HepG2 (cell line): ENCODE data around the gene SREBF1. TPM values are rescaled to one million over a fixed set of nuclear protein-coding genes. Genes with fewer than 3 reads are reported as not detected.

Source experiments
- ATF7-NPFF ChIP-seq: sonication (generic); formaldehyde crosslinking; IDR thresholded peaks from 2 replicates; pipeline ENCODE4 v1.8.1; 2023; ENCODE audit warnings: mild to moderate bottlenecking, low read depth, missing genetic modification reagents, moderate library complexity
- BCL3 ChIP-seq: sonication (generic); formaldehyde crosslinking; IDR thresholded peaks from 2 replicates; pipeline ENCODE4 v1.5.1; 2020; ENCODE audit warnings: mild to moderate bottlenecking, missing genetic modification reagents, moderate library complexity
- GTF2F1 ChIP-seq: fragments of 150-350 bp; IDR thresholded peaks from 2 replicates; pipeline ENCODE4 v1.6.1; 2014; ENCODE audit warnings: low read length
- HMGA1 ChIP-seq: sonication (generic); formaldehyde crosslinking; conservative IDR thresholded peaks from 2 replicates; pipeline ENCODE4 v1.4.0; 2020; ENCODE audit warnings: missing genetic modification reagents
- HNRNPK ChIP-seq: fragments of 200-400 bp; formaldehyde crosslinking; IDR thresholded peaks from 2 replicates; pipeline ENCODE4 v1.6.1; 2018; ENCODE audit warnings: low read length, low read depth, moderate library complexity, mild to moderate bottlenecking; ENCODE audit not compliant: poor library complexity, severe bottlenecking
- HNRNPL ChIP-seq: fragments of 200-400 bp; formaldehyde crosslinking; IDR thresholded peaks from 2 replicates; pipeline ENCODE4 v1.6.1; 2017; ENCODE audit warnings: mild to moderate bottlenecking, low read depth, low read length
- IRF2 ChIP-seq: IDR thresholded peaks from 2 replicates; pipeline ENCODE4 v1.6.1; 2018; ENCODE audit warnings: missing genetic modification reagents, missing compliant biosample characterization
- ISL2 ChIP-seq: sonication (generic); formaldehyde crosslinking; IDR thresholded peaks from 2 replicates; pipeline ENCODE4 v1.5.0; 2020; ENCODE audit warnings: missing genetic modification reagents
- MAF1 ChIP-seq: sonication (generic); formaldehyde crosslinking; IDR thresholded peaks from 2 replicates; pipeline ENCODE4 v1.5.0; 2020; ENCODE audit warnings: missing genetic modification reagents, borderline replicate concordance
- MXD4 ChIP-seq: IDR thresholded peaks from 2 replicates; pipeline ENCODE4 v1.6.1; 2016; ENCODE audit warnings: mild to moderate bottlenecking, missing biosample characterization, missing genetic modification reagents
- MYPOP ChIP-seq: sonication (generic); formaldehyde crosslinking; IDR thresholded peaks from 2 replicates; pipeline ENCODE4 v1.8.1; 2023; ENCODE audit warnings: mild to moderate bottlenecking, moderate library complexity, missing genetic modification reagents
- PHF8 ChIP-seq: sonication (generic); formaldehyde crosslinking; IDR thresholded peaks from 2 replicates; pipeline ENCODE4 v1.5.0; 2020; ENCODE audit warnings: missing genetic modification reagents
- POLR2G ChIP-seq: fragments of 200-400 bp; formaldehyde crosslinking; IDR thresholded peaks from 2 replicates; pipeline ENCODE4 v1.6.1; 2018; ENCODE audit warnings: mild to moderate bottlenecking, low read depth, low read length, moderate library complexity
- RBM39 ChIP-seq: fragments of 200-400 bp; formaldehyde crosslinking; IDR thresholded peaks from one replicate; pipeline ENCODE4 v1.6.1; 2018; ENCODE audit warnings: antibody characterized with exemption, mild to moderate bottlenecking, low read depth, low read length; ENCODE audit not compliant: poor library complexity, severe bottlenecking
- SOX5 ChIP-seq: IDR thresholded peaks from 2 replicates; pipeline ENCODE4 v1.6.1; 2016; ENCODE audit warnings: borderline replicate concordance
- YEATS2 ChIP-seq: sonication (generic); formaldehyde crosslinking; IDR thresholded peaks from 2 replicates; pipeline ENCODE4 v1.4.0; 2020; ENCODE audit warnings: missing genetic modification reagents, borderline replicate concordance
- ZBTB21 ChIP-seq: sonication (generic); formaldehyde crosslinking; IDR thresholded peaks from 2 replicates; pipeline ENCODE4 v1.4.0; 2020; ENCODE audit warnings: missing genetic modification reagents
- ZNF317 ChIP-seq: sonication (generic); formaldehyde crosslinking; IDR thresholded peaks from 2 replicates; pipeline ENCODE4 v1.5.0; 2020; ENCODE audit warnings: mild to moderate bottlenecking, missing genetic modification reagents
- ZNF362 ChIP-seq: sonication (generic); formaldehyde crosslinking; IDR thresholded peaks from 2 replicates; pipeline ENCODE4 v1.4.0; 2020; ENCODE audit warnings: missing genetic modification reagents, mild to moderate bottlenecking, borderline replicate concordance
- ZNF737 ChIP-seq: sonication (generic); formaldehyde crosslinking; IDR thresholded peaks from 2 replicates; pipeline ENCODE4 v1.5.0; 2020; ENCODE audit warnings: missing genetic modification reagents, mild to moderate bottlenecking, borderline replicate concordance
- ZNF781 ChIP-seq: sonication (generic); formaldehyde crosslinking; IDR thresholded peaks from 2 replicates; pipeline ENCODE4 v1.5.1; 2020; ENCODE audit warnings: borderline replicate concordance, mild to moderate bottlenecking, missing genetic modification reagents; ENCODE audit errors: not compliant biosample characterization
- ZNF891 ChIP-seq: sonication (generic); formaldehyde crosslinking; IDR thresholded peaks from 2 replicates; pipeline ENCODE4 v1.5.0; 2020; ENCODE audit warnings: mild to moderate bottlenecking, missing genetic modification reagents
- polyA plus RNA-seq, 8 experiments: library from polyadenylated mRNA; depleted of rRNA in 3 of 8; stranded (reverse) in 7 of 8; unstranded in 1 of 8; fragments of >200 nt; fragmentation: Illumina TruSeq in 4 of 8; extraction: Trizol in 4 of 8; gene quantifications; 2 replicates each; pipeline versions ENCODE4 v1.2.1 to v1.2.3, GENCODE V29; 2011 to 2016; ENCODE audit warnings: low read depth in 4 of 8, missing spikeins in 1 of 8, mixed read lengths in 1 of 8; ENCODE audit not compliant: insufficient read depth in 1 of 8
- total RNA-seq, 5 experiments: library from RNA; depleted of rRNA; stranded (reverse); fragments of >200 nt; fragmentation: Illumina TruSeq; extraction: Trizol; gene quantifications; 2 replicates each; pipeline ENCODE4 v1.2.3, GENCODE V29; 2016; ENCODE audit warnings: low read depth in 1 of 5

The SREBF1 gene
- total and polyA plus RNA-seq, 2 of the 13 experiments (the other 11 are each of a cell fraction or from before 2014, with no cell fraction given): 34.3 to 38.0 TPM

GRCh38 chr17:17812211-17813054, 24.4 kb downstream of the SREBF1 start (continued):
- no peak for TF ChIP-seq MYPOP
- 0 out of 2 replicates have a peak, but pooled peaks have one; percentile 47 for TF ChIP-seq HNRNPL
- no peak; the same call in 1 of the 2 replicates for TF ChIP-seq YEATS2 (CRISPR knock-in tag)
- TF ChIP-seq MXD4: peak; percentile 15; the same call in 1 of the 2 replicates
- no peak for TF ChIP-seq ZNF317 (CRISPR knock-in tag)
- no peak for TF ChIP-seq GTF2F1
- TF ChIP-seq ISL2: no peak; the same call in 1 of the 2 replicates
- no peak for TF ChIP-seq BCL3
- 0 out of 2 replicates have a peak, but pooled peaks have one; percentile 29 for TF ChIP-seq ZNF362 (CRISPR knock-in tag)
- TF ChIP-seq ZBTB21 (CRISPR knock-in tag): peak; percentile 37; the same call in 1 of the 2 replicates
- no peak for TF ChIP-seq PHF8 (CRISPR knock-in tag)
- no peak for TF ChIP-seq HNRNPK
- TF ChIP-seq MAF1 (CRISPR knock-in tag): no peak
- TF ChIP-seq IRF2 (CRISPR knock-in tag): no peak
- TF ChIP-seq ZNF737 (CRISPR knock-in tag): no peak
- no peak for TF ChIP-seq HMGA1
- peak; percentile 84 for TF ChIP-seq ATF7-NPFF
- TF ChIP-seq SOX5 (CRISPR knock-in tag): no peak
- no peak for TF ChIP-seq ZNF781
- no peak for TF ChIP-seq POLR2G
- 0 out of 2 replicates have a peak, but pooled peaks have one; percentile 52 for TF ChIP-seq ZNF891 (CRISPR knock-in tag)
- TF ChIP-seq RBM39: peak; percentile 34
